BJ (cell line): ENCODE measurements around the gene DOC2A. TPM values are rescaled to one million over a fixed set of nuclear protein-coding genes. Genes with fewer than 3 reads are reported as not detected.
"Not testable (repeated sequence)": the region's sequence is repeated elsewhere in the genome, so short reads cannot be mapped to it uniquely, and the experiment has no call there.

ENCODE experiments used
- CTCF ChIA-PET: fragments of 350-600 bp; formaldehyde crosslinking; extraction: SDS; loops from one replicate; lab custom pipeline; 2021; ENCODE audit warnings: antibody characterized with exemption, inconsistent platforms; lab: Yijun Ruan, JAX
- POLR2A ChIA-PET: fragments of 300-600 bp; sonication (Branson Sonifier 250); formaldehyde crosslinking; extraction: SDS; loops from one replicate; lab custom pipeline; 2021; ENCODE audit warnings: antibody characterized with exemption; lab: Charles Lee
- DNase-seq: peaks from one replicate; pipeline ENCODE4 v3.0.0-alpha.2; 2011; ENCODE audit warnings: low read depth
- H3K27me3 ChIP-seq: 2 replicates; pipeline ENCODE4 v1.6.0; 2011; ENCODE audit warnings: low read length; ENCODE audit not compliant: control insufficient read depth, insufficient read depth
- H3K36me3 ChIP-seq: 2 replicates; pipeline ENCODE4 v1.5.1; 2011; ENCODE audit warnings: low read length; ENCODE audit not compliant: control insufficient read depth, insufficient read depth
- H3K4me3 ChIP-seq: 2 replicates; pipeline ENCODE4 v1.5.1; 2011; ENCODE audit warnings: low read depth, mild to moderate bottlenecking, control low read depth, low read length
- CTCF ChIP-seq: IDR thresholded peaks from 2 replicates; pipeline ENCODE4 v1.5.1; 2011; ENCODE audit warnings: low read depth, mild to moderate bottlenecking, control low read depth, inconsistent platforms, low read length, moderate library complexity; ENCODE audit not compliant: insufficient read depth
- polyA plus RNA-seq: library from polyadenylated mRNA; depleted of rRNA; stranded (reverse); fragments of >200 nt; gene quantifications from 2 replicates; pipeline ENCODE4 v1.2.3, GENCODE V29; 2011

DOC2A gene
- polyA plus RNA-seq, 1 experiment: 0.64 TPM

- Histone ChIP-seq H3K27me3 (no peaks in the 10 kb centered on the region), H3K4me3 (no peak overlapping the region), H3K36me3 (no peaks in the 10 kb centered on the region)
- no peak for DNase-seq
- CTCF ChIA-PET: interaction anchor here (1.2 to 2.3 kb wide), 2 partner anchors 9 to 14 kb away, joined by 4 to 10 read pairs; partner anchors contain the start of gene TLCD3B
- no peak for TF ChIP-seq CTCF
- POLR2A ChIA-PET: no interaction called here
Observed at GRCh38 chr16:30046178-30046577, 35.4 kb upstream of the DOC2A start.

GRCh38 chr16:30041841-30042240, 31.0 kb upstream of the DOC2A start:
- H3K36me3 ChIP-seq: no peaks in the 10 kb centered on the region
- ChIA-PET POLR2A (no interaction called here), CTCF (interaction anchor here (1.0 to 5.8 kb wide), 6 partner anchors 9 to 50 kb away, joined by 3 to 46 read pairs (median 4); partner anchors contain the start of genes C16orf92, TBX6 and TLCD3B)
- TF ChIP-seq CTCF: peak; percentile 44
- DNase-seq: no peak
- no peak overlapping the region for H3K4me3 ChIP-seq
- H3K27me3 ChIP-seq: no peaks in the 10 kb centered on the region; the same call in 1 of the 2 replicates

- H3K36me3 ChIP-seq, DNase-seq, POLR2A ChIA-PET, H3K4me3 ChIP-seq, H3K27me3 ChIP-seq: not testable (repeated sequence)
- CTCF ChIA-PET: interaction anchor here (1.2 to 5.8 kb wide), 3 partner anchors 8 to 18 kb away, joined by 4 to 46 read pairs (median 4); partner anchors contain the start of genes C16orf92 and TLCD3B
Observed at GRCh38 chr16:30040690-30041089, 29.9 kb upstream of the DOC2A start.

- ChIA-PET CTCF (interaction anchor here (5.8 kb wide), 1 partner anchor 7 kb away, joined by 46 read pairs; the partner anchor contains the start of gene TLCD3B), POLR2A (no interaction called here)
- Histone ChIP-seq H3K36me3 (no peaks in the 10 kb centered on the region), H3K4me3 (no peak overlapping the region), H3K27me3 (no peaks in the 10 kb centered on the region; the same call in 1 of the 2 replicates)
- no peak for DNase-seq
- no peak for TF ChIP-seq CTCF
Observed at GRCh38 chr16:30040221-30040620, 29.4 kb upstream of the DOC2A start.

- no peak for DNase-seq
- peaks cover 23% of the 10 kb centered on the region for H3K27me3 ChIP-seq
- no peak for TF ChIP-seq CTCF
- POLR2A ChIA-PET: no interaction called here
- H3K36me3 ChIP-seq: no peaks in the 10 kb centered on the region
- CTCF ChIA-PET: interaction anchor here (0.9 to 6.0 kb wide), 11 partner anchors 10 to 336 kb away, joined by 3 to 46 read pairs (median 6); partner anchors contain the start of genes ALDOA, C16orf92 and CDIPT
- no peak overlapping the region for H3K4me3 ChIP-seq
Observed at GRCh38 chr16:30033270-30033669, 22.4 kb upstream of the DOC2A start.
